Amniotic stem cell (primary cell): ENCODE measurements around the gene SOCS3.

Source experiments
- DNase-seq: peaks from one replicate; lab custom pipeline; 2025; lab: John Stamatoyannopoulos, UW

Gene SOCS3

GRCh38 chr17:78390241-78391050 is 30.6 kb upstream of the SOCS3 start:
- DNase-seq: peak; percentile 63

- no peak for DNase-seq
Observed at GRCh38 chr17:78387977-78388941, 28.4 kb upstream of the SOCS3 start.

GRCh38 chr17:78384479-78385175 is 24.8 kb upstream of the SOCS3 start:
- DNase-seq: no peak

GRCh38 chr17:78383725-78384471 is 24.0 kb upstream of the SOCS3 start:
- no peak for DNase-seq

- DNase-seq: no peak
Observed at GRCh38 chr17:78381601-78382232, 21.8 kb upstream of the SOCS3 start.

- DNase-seq: no peak
Observed at GRCh38 chr17:78380370-78380769, 20.5 kb upstream of the SOCS3 start.

- DNase-seq: peak; percentile 32
Observed at GRCh38 chr17:78379131-78379491, 19.2 kb upstream of the SOCS3 start.

- peak; percentile 53 for DNase-seq
Observed at GRCh38 chr17:78378225-78379130, 18.6 kb upstream of the SOCS3 start, which contains the start of gene PGS1. TSS of gene PGS1 (plus strand) at chr17:78378649. CDS start at chr17:78378666, 17 bp downstream.

- no peak for DNase-seq
Observed at GRCh38 chr17:78377858-78378224, 18.0 kb upstream of the SOCS3 start.

- no peak for DNase-seq
Observed at GRCh38 chr17:78376161-78376560, 16.3 kb upstream of the SOCS3 start.

GRCh38 chr17:78375401-78376151 is 15.7 kb upstream of the SOCS3 start:
- peak; percentile 77 for DNase-seq

GRCh38 chr17:78374631-78375274 is 14.9 kb upstream of the SOCS3 start:
- peak; percentile 49 for DNase-seq

- no peak for DNase-seq
Observed at GRCh38 chr17:78374189-78374588, 14.3 kb upstream of the SOCS3 start.

GRCh38 chr17:78372841-78373240 is 13.0 kb upstream of the SOCS3 start:
- DNase-seq: no peak

- DNase-seq: no peak
Observed at GRCh38 chr17:78371056-78371455, 11.2 kb upstream of the SOCS3 start.

GRCh38 chr17:78369791-78370381 is 10.0 kb upstream of the SOCS3 start:
- DNase-seq: no peak

- DNase-seq: no peak
Observed at GRCh38 chr17:78368854-78369495, 9.1 kb upstream of the SOCS3 start.

GRCh38 chr17:78368348-78368747 is 8.5 kb upstream of the SOCS3 start:
- no peak for DNase-seq
